ENCODE data around the gene PDZD4.

Gene PDZD4

GRCh38 chrX:153873282-153874084 lies 43.1 kb upstream of the PDZD4 start:
- H2AFZ ChIP-seq (ENCODE audit: low read length) = no peak overlapping the region
- no peak overlapping the region for H3K4me2 ChIP-seq (ENCODE audit: low read depth, low read length)
- H4K20me1 ChIP-seq (ENCODE audit: insufficient read depth, low read length) = no peaks in the 10 kb centered on the region
- no peaks in the 10 kb centered on the region for H3K9me3 ChIP-seq (replicated peaks; ENCODE audit: insufficient read depth, low read length)
- H3F3A ChIP-seq (ENCODE audit: insufficient read depth, low read length) = no peaks in the 10 kb centered on the region
- no peaks in the 10 kb centered on the region for H3K4me1 ChIP-seq (ENCODE audit: low read length)
- H3K27me3 ChIP-seq (replicated peaks; ENCODE audit: insufficient read depth, low read length) = peaks cover 25% of the 10 kb centered on the region
- no peaks in the 10 kb centered on the region for H3K36me3 ChIP-seq (replicated peaks; ENCODE audit: insufficient read depth, low read length)
- no peak for TF ChIP-seq EZH2 (optimal IDR thresholded peaks at IDR 0.05; ENCODE audit: low read depth, low read length)
- no peak for TF ChIP-seq EZH2phosphoT487 (IDR thresholded peaks at IDR 0.05; ENCODE audit: low read length)
- TF ChIP-seq, protein P1, sequence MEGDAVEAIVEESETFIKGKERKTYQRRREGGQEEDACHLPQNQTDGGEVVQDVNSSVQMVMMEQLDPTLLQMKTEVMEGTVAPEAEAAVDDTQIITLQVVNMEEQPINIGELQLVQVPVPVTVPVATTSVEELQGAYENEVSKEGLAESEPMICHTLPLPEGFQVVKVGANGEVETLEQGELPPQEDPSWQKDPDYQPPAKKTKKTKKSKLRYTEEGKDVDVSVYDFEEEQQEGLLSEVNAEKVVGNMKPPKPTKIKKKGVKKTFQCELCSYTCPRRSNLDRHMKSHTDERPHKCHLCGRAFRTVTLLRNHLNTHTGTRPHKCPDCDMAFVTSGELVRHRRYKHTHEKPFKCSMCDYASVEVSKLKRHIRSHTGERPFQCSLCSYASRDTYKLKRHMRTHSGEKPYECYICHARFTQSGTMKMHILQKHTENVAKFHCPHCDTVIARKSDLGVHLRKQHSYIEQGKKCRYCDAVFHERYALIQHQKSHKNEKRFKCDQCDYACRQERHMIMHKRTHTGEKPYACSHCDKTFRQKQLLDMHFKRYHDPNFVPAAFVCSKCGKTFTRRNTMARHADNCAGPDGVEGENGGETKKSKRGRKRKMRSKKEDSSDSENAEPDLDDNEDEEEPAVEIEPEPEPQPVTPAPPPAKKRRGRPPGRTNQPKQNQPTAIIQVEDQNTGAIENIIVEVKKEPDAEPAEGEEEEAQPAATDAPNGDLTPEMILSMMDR (IDR thresholded peaks at IDR 0.05; ENCODE audit: low read length) = no peak
- H3K27ac ChIP-seq (ENCODE audit: low read length) = no peak overlapping the region
- H3K9me2 ChIP-seq (replicated peaks; ENCODE audit: insufficient read depth, low read length) = no peaks in the 10 kb centered on the region
- H3K4me3 ChIP-seq (ENCODE audit: low read length) = no peak overlapping the region
- H3K9ac ChIP-seq (ENCODE audit: low read length) = no peak overlapping the region
- H3K79me2 ChIP-seq (ENCODE audit: low read length) = no peaks in the 10 kb centered on the region
- DNase-seq = no peak

- Histone ChIP-seq H3K27me3 (replicated peaks; ENCODE audit: insufficient read depth, low read length) (peaks cover 26% of the 10 kb centered on the region), H3K9ac (ENCODE audit: low read length) (no peak overlapping the region), H3K27ac (ENCODE audit: low read length) (no peak overlapping the region), H3K4me2 (ENCODE audit: low read depth, low read length) (no peak overlapping the region), H2AFZ (ENCODE audit: low read length) (no peak overlapping the region), H3K79me2 (ENCODE audit: low read length) (no peaks in the 10 kb centered on the region), H4K20me1 (ENCODE audit: insufficient read depth, low read length) (no peaks in the 10 kb centered on the region), H3K36me3 (replicated peaks; ENCODE audit: insufficient read depth, low read length) (no peaks in the 10 kb centered on the region), H3K4me1 (ENCODE audit: low read length) (no peaks in the 10 kb centered on the region), H3F3A (ENCODE audit: insufficient read depth, low read length) (no peaks in the 10 kb centered on the region), H3K9me3 (replicated peaks; ENCODE audit: insufficient read depth, low read length) (no peaks in the 10 kb centered on the region), H3K4me3 (ENCODE audit: low read length) (no peak overlapping the region), H3K9me2 (replicated peaks; ENCODE audit: insufficient read depth, low read length) (no peaks in the 10 kb centered on the region)
- TF ChIP-seq, protein P1 (IDR thresholded peaks at IDR 0.05; ENCODE audit: low read length) = no peak
- TF ChIP-seq EZH2 (optimal IDR thresholded peaks at IDR 0.05; ENCODE audit: low read depth, low read length) (no peak), EZH2phosphoT487 (IDR thresholded peaks at IDR 0.05; ENCODE audit: low read length) (no peak)
- no peak for DNase-seq
Observed at GRCh38 chrX:153871946-153872878, 41.9 kb upstream of the PDZD4 start.

DNA sequence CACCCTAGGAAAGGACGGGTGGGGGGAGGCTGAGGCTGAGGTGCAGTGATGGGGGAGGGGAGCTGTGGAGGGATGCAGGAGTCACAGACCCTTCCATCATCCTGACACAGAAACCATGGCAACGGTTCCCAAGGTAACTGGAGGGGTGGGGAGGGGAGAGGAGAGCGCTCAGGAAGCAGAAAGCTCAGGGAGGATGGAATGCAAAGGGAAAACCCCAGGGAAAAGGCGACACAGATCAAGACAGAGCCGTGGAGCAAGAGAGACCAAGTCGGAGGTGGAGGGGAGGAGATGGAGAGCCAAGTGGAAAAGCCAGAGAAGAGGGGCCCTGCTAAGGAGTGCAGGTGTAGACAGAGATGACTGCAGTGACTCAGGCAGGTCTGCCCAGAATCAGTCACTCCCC lies 41.1 kb upstream of the PDZD4 start:
- H3K4me2 ChIP-seq (ENCODE audit: low read depth, low read length) = no peak overlapping the region
- no peak overlapping the region for H3K27ac ChIP-seq (ENCODE audit: low read length)
- peaks cover 32% of the 10 kb centered on the region for H3K27me3 ChIP-seq (replicated peaks; ENCODE audit: insufficient read depth, low read length)
- H3K79me2 ChIP-seq (ENCODE audit: low read length) = no peaks in the 10 kb centered on the region
- H2AFZ ChIP-seq (ENCODE audit: low read length) = no peak overlapping the region
- no peaks in the 10 kb centered on the region for H3F3A ChIP-seq (ENCODE audit: insufficient read depth, low read length)
- H4K20me1 ChIP-seq (ENCODE audit: insufficient read depth, low read length) = no peaks in the 10 kb centered on the region
- H3K9me3 ChIP-seq (replicated peaks; ENCODE audit: insufficient read depth, low read length) = no peaks in the 10 kb centered on the region
- no peaks in the 10 kb centered on the region for H3K4me1 ChIP-seq (ENCODE audit: low read length)
- TF ChIP-seq, protein P1 (IDR thresholded peaks at IDR 0.05; ENCODE audit: low read length) = no peak
- TF ChIP-seq EZH2 (optimal IDR thresholded peaks at IDR 0.05; ENCODE audit: low read depth, low read length) = no peak
- no peak for TF ChIP-seq EZH2phosphoT487 (IDR thresholded peaks at IDR 0.05; ENCODE audit: low read length)
- DNase-seq = no peak
- no peak overlapping the region for H3K4me3 ChIP-seq (ENCODE audit: low read length)
- H3K9ac ChIP-seq (ENCODE audit: low read length) = no peak overlapping the region
- H3K36me3 ChIP-seq (replicated peaks; ENCODE audit: insufficient read depth, low read length) = no peaks in the 10 kb centered on the region
- H3K9me2 ChIP-seq (replicated peaks; ENCODE audit: insufficient read depth, low read length) = no peaks in the 10 kb centered on the region
